G401 (cell line): ENCODE measurements around the gene ULBP1. TPM values are rescaled to one million over a fixed set of nuclear protein-coding genes. Genes with fewer than 3 reads are reported as not detected.
"Not testable (repeated sequence)": the region's sequence is repeated elsewhere in the genome, so short reads cannot be mapped to it uniquely, and the experiment has no call there.

Experiments
- DNase-seq: peaks from one replicate; pipeline ENCODE4 v3.0.0-alpha.2; 2015; ENCODE audit warnings: low spot score
- in situ Hi-C: cut with HindIII; loops from 2 replicates; pipeline ENCODE4 v1.10.0; 2016; ENCODE audit warnings: low sequenced_read_pairs, mixed read lengths
- total RNA-seq: library from RNA; depleted of rRNA; stranded (reverse); fragments of >200 nt; shearing (Covaris generic); gene quantifications from 2 replicates; pipeline ENCODE4 v1.2.3, GENCODE V29; 2014

Gene ULBP1
- total RNA-seq, 1 experiment from 2014 or later: not detected

DNA sequence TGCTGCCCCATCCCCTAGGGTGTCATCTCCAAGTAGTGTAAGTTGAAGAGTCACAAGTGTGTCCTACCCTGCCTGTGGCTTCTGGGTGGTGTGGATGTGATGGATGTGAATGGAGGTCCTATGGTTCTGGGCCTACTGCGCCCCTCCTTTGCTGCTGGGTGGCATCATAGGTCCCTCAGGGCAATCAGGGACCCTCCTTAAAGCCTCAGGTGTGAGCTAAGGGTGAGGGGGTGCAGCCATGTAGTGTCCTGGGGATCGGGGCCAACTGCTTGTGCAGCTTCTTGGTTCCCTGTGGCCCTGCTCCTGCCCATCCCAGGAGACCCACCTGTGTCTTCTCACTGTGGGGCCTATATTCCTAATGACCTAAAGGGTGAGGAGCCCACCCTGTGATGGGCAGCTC lies 2.6 kb downstream of the ULBP1 start:
- in situ Hi-C loops, DNase-seq: not testable (repeated sequence)

DNA sequence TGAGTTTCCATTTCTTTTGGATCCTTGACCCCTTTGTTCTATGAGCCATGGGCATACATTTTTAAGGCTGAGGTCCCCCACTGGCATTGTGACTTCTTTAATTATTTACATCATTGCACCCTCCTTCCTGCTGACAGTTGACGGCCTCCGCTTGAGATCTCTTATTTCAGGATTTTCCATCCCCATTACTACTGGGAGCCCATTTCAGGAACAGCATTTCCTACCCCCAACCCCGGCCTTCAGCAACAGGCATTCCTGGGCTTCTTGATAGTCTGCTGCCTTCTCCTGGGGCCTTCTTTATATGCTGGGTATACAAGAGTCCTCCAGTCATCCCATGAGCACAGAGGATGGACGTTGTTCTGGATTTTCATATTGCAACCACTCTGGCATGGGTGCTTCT lies 3.8 kb downstream of the ULBP1 start:
- no peak for DNase-seq
- in situ Hi-C loops: no loop called here

DNA sequence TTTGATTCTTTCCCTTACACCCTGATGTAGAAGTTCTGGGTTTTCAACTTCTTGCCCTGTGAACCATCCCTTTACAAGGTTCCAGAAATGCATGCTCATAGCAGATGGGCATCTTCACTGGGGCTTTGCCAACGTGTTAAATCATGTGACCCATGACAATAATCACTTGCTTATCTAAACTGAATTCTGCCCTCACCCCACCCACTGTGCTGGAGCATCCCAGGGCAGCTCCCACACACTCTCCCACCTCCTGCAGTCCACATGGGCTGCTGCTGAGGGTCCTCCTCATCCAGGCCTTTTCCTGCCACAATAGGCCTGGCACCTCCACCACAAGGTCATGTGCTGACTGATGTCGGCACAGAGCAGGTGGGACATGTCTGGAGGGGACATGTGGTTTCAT lies 4.3 kb downstream of the ULBP1 start:
- in situ Hi-C loops, DNase-seq: not testable (repeated sequence)

DNA sequence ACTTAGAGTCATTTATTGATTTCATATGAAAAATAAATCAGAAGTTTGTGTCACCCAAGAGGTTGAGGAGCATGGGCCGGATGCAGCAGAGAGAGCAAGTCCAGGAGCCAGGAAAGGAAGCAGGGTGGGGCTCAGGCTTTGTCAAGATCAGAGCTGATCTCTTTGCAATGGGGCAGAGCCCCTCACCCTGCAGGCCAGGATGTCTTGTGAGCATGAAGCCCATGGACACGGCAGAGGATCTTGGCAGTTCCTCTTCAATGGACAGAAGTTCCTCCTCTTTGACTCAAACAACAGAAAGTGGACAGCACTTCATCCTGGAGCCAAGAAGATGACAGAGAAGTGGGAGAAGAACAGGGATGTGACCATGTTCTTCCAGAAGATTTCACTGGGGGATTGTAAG lies 5.2 kb downstream of the ULBP1 start:
- DNase-seq, in situ Hi-C loops: not testable (repeated sequence)

DNA sequence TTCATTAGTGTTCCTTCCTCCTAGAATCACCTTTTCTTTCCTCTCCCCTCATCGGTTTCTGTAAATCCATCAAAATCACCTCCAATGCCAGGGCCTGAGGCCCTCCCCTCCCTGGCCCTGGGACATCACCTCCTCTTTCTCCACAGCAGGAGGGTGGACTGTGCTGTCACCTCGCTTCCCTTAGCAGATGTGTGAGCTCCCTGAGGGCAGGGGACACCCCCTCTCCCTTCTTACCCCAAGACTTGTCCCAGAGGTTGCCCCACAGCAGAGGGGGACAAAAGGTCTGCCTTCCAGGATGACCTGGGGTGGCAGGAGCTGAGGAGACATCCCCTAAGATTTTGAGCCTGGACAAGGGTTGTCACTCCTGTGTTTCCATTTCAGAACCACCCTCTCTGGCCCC lies 5.9 kb downstream of the ULBP1 start:
- in situ Hi-C loops: no loop called here
- no peak for DNase-seq

DNA sequence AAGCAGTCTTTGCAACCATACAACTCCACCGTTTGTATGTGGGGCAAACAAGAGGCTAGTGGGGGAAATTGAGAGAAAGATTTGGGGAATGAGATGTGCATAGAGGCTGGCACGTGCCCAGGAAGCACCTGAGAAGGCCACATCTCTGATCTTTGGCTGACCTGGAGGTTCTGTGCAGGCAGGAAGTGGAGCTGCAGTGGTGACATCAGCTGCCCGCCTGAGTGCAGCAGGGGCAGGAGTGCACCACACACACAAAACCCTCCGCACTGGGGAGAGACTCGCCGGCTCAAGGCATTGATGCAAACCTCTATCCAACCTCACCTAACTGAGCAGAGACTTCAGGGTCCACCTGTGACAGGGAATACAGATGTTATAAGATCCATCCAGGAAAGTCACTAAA lies 10.7 kb downstream of the ULBP1 start:
- DNase-seq, in situ Hi-C loops: not testable (repeated sequence)

DNA sequence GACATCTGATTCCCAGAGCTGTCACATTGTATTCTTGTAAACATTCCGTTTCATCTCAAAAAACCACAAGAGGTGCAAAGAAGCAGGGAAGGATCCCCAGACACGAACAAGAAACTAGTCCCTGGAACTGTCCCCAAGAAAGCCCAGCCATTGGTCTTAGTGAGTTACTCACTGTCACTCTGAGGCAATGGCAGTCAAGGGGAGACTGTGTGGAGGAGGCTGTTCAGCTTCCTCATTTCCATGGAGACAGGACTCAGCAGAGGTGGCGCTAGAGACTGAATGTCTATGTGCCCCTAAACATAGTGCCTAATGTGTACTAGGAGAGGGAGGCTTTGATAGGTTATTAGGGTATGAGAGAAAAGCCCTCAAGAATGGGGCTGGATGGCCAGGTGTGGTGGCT lies 11.1 kb downstream of the ULBP1 start:
- in situ Hi-C loops: no loop called here
- DNase-seq: no peak

DNA sequence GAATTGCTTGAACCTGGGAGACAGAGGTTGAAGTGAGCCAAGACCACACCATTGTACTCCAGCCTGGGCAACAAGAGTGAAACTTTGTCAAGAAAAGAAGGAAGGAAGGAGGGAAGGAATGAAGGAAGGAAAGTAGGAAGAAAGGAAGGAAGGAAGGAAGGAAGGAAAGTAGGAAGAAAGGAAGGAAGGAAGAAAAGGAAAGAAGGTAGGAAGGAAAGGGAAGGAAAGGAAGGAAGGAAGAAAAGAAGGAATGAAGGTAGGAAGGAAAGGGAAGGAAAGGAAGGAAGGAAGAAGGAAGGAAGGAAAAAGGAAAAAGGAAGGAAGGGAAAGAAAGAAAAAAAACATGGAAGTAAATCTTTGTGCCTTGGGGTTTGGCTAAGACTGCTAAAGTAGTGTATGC lies 11.7 kb downstream of the ULBP1 start:
- in situ Hi-C loops: no loop called here

DNA sequence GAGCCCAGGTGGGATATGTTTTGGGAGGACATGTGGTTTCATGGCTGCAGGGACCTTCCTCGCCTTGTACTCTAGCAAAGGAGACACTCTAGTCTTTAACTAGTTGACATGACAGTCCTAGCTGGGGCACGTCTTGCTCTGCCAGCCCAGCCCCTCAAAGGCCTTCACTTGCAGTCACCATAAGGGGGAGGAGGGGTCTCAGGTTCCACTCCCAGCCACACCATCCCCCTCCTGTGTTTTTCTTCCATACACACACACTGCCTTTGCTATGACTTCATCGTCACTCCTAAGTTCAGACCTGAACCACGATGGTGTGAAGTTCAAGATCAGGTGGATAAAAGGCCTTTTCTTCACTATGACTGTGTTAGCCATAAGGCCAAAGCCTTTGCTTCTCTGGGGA lies 13.5 kb downstream of the ULBP1 start:
- no peak for DNase-seq
- in situ Hi-C loops: no loop called here

More for the DNA sequence above, 11.7 kb downstream of the ULBP1 start:
- DNase-seq: no peak

DNA sequence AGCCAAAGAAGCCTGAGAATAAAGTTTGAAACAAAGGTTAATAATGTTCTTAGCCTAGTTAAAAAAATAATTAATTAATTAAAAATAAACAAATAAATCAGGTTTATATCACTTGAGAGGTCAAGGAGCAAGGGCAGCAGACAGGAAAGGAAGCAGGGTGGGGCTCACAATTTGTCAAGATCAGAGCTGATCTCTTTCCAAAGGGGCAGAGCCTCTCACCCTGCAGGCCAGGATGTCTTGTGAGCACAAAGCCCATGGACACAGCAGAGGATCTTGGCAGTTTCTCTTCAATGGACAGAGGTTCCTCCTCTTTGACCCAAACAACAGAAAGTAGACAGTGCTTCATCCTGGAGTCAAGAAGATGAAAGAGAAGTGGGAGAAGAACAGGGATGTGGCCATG lies 14.9 kb downstream of the ULBP1 start:
- DNase-seq: no peak
- in situ Hi-C loops: no loop called here

DNA sequence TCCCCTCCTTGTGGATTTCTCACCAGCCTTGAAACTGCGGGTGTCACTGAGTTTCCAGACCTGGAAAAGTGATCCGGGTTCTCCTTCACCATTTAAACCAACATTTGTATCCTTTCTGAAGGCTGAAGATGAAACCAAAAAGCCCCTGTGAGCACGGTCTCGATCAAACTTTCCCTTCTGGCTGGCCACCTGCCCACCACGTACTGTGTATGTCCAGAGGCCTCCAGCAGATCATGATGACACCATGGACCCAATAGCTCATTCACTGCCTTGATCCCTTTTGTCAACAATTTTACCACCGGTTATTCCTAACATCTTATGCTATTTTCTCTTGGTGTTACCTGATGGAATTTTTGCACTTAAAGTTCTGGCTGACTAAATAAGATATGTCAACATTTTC lies 15.6 kb downstream of the ULBP1 start:
- in situ Hi-C loops: no loop called here
- DNase-seq: no peak

DNA sequence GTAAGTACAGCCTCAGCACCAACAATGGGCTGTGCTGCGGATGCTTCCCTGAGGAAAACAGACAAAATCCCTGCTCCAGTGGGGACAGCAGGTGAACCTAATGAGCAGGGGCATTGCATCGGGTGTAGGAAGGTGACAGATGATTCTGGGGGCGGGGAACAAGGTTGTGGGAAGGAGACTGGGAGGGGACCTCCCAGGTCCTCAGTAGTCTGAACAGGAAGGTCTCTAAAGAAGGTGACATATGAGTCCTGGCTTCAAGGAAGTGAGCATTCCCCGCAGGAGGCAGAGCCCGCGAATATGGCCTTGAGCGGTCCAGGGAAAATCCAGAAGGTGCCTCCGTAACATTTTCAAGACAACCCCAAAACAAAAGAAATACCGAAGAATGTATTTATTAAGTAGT lies 19.4 kb downstream of the ULBP1 start:
- DNase-seq: no peak
- in situ Hi-C loops: no loop called here

DNA sequence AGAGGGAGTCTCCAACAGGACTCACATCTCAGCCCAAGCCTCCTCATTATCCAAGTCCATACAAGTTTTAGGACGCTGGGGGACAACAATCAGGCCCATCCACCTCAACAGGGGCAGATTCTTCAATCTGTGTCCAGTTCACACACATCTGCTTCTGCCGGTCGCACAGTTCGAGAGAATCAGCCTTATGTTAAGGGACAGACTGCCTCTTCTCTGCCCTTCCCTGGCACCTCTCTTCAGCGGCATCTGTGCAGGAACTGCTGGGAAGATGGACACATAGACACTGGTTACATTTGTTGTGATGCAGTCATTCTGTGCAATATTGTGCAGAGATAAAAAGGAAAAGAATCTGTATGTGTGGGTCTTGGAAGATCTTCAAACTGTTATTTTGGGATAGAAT lies 21.0 kb downstream of the ULBP1 start:
- in situ Hi-C loops: no loop called here
- DNase-seq: no peak

DNA sequence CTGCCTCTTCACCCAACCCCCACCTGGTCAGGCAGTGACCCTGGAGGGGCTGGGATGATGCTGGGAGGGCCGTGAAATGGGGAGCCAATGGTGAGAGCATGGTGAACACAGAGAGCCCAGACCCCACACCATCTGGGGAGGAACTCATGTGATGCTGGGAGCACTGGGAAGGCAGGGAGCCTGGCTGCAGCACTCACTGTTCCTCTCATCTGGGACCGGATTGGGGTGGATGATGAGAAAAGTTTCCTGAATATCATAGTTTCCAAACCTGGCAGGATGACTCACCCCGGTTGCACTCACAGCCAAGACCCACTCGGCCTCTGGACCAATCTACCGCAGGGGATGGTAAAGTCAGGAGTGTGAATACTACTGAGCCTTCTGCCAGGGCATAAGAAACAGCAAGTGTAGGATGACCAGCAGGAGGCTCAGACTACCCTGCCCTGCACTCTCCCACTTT lies 21.8 kb downstream of the ULBP1 start:
- DNase-seq: no peak
- in situ Hi-C loops: no loop called here

DNA sequence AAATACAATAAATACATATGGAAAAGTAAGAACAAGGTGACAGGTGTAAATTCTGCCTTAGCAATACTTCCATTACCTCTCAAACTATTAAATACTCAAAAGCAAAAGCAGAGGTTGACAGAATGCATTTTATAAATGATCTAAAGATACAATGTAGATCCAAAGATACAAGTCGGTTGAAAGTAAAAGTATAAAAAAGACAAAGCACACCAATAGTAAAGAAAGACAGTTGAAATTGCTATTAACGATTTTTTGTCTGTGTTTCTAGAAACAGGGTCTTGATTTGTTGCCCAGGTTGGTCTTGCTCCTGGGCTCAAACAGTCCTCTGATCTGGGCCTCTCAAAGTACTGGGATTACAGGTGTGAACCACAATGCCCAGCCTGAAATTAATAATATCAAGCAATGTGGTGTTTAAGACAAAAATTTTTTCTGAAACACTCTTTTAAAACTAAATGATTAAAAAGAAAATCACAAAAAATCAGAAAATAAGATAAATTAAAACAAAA lies 23.9 kb downstream of the ULBP1 start:
- DNase-seq: no peak
- in situ Hi-C loops: no loop called here

DNA sequence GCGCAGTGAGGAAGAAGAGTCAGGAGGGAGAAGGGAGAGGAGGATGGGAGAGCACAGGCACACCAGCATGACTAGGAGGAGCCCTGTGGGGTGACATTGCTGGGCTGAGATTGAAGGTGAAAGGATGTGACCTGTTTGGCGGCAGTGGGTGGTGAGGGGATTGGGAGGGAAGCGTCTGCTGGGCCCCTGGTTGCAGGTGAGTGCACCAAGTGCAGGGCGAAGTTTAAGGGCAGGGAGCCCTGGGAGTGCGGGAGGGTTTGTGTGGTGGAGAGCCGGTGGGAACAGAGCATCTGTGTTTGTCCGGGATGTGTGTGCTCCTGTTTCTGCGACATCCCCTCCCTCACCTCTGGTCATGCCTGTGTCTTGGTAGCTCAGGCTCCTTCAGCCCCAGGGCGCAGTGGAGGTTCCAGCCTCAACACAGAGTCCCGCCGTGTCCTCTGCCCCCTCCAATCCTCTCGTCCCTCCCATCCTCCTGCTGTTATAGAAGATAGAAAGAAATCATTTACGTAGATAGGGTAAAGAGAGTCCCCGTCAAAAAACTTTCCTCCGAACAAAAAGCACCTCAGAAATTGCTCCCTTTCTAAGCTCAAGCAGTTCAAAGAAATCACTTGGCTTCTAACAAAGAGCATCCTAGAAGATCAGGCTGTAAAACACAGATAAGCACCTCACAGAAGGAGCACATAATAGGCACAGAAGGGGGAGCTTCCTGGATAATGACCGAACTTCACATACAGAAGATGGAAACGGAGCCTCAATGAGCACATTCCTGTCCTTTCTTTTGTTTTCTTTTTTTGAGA lies 25.0 kb downstream of the ULBP1 start:
- in situ Hi-C loops: no loop called here
- no peak for DNase-seq

DNA sequence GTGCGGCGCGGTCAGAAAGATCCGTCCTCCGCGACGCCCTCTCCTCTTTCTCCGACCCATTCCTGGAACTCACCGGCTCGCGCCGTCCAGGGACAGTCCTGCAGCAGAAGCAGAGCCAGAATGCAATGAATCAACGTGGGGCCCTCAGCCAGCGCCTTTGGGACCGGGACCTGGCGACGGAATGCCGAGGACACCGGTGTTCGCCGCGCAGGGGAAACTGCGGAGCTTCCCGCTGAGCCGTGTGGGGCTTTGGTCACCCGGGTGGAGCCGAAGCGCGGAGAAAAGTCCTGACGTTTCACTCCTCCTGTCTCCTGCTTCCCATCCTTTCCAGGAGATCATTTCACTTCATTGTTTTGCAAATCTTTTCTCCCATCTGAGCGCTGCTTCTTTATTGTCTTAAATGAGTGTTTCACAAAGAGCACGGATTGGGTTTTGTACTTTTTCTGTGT lies 26.5 kb downstream of the ULBP1 start:
- DNase-seq: no peak
- in situ Hi-C loops: no loop called here

DNA sequence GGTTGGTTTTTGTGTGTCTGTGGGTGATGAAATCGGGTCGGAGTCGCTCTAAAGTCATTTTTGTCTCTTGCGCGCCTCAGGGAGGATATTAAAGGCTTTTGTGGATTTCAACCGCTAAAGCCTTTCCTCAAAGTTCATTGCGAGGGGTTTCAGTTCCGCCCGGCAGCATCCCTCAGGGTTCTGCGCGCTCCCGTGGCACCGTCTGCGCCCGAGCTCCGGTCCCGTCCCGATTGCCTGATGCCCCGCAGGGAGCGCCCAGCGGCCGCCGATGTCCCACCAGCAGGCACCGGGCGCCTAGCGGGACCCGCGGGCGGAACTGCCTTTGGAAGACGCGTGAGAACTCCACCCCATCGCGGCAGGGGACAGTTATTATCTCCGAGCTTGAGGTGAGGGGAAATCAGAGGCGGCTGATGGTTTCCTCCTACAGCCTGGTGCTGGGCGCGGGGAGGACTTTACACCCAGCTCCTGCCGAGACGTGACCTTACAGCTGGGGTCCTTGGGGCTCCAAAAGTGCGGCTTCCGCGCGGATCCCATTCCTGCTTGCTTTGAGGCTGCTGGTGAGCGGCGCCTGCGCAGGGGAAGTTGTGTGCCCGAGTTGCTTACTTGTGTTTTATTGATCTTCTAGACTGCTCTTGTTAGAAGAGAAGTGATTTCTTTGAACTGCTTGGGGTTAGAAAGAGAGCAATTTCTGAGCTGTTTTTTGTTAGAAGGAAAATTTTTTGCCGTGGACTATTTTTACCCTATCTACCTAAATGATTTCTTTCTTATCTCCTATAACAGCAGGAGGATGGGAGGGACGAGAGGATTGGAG lies 27.1 kb downstream of the ULBP1 start:
- in situ Hi-C loops: no loop called here
- DNase-seq: no peak

DNA sequence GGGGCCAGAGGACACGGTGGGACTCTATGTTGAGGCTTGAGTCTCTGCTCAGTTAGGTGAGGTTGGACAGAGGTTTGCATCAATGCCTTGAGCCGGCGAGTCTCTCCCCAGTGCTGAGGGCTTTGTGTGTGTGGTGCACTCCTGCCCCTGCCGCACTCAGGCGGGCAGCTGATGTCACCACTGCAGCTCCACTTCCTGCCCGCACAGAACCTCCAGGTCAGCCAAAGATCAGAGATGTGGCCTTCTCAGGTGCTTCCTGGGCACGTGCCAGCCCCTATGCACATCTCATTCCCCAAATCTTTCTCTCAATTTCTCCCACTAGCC lies 27.7 kb downstream of the ULBP1 start:
- DNase-seq, in situ Hi-C loops: not testable (repeated sequence)

DNA sequence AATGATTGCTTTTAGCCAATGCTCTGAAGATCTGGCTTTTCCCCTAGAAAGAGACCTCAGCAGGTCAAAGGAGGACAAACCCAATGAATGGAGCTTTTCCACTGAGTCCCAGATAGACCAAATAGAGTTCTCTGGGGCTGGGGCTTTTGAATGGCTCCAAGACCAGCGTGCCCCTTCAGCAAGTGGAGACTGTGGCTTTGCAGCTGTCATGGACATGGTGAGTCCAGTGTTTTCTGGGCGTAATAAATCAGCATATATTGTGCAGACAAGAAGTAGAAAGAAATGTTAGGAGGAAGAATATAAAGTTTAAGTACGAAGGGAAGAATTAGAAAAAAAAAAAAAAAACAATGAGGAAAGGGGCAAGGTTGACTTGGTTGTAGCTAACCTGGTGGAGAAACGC lies 28.1 kb downstream of the ULBP1 start:
- in situ Hi-C loops: no loop called here
- DNase-seq: no peak
